SH-SY5Y (cell line): ENCODE results near the gene BBS9.

Experiments used
- GATA2 ChIP-seq: IDR thresholded peaks from 2 replicates; pipeline ENCODE4 v1.6.1; 2011; ENCODE audit warnings: mild to moderate bottlenecking, low read depth, low read length
- GATA3 ChIP-seq: IDR thresholded peaks from 2 replicates; pipeline ENCODE4 v1.6.1; 2011; ENCODE audit warnings: low read depth, mild to moderate bottlenecking, low read length, moderate library complexity

GRCh38 chr7:33581236-33581635 lies 451.9 kb downstream of the BBS9 start:
- TF ChIP-seq GATA2 (no peak), GATA3 (no peak)
